HG03095 (cell line): Measurements from ENCODE around the gene VPS18.
"Not testable (repeated sequence)": the region's sequence is repeated elsewhere in the genome, so short reads cannot be mapped to it uniquely, and the experiment has no call there.

Experiments
- ATAC-seq: cut with Tn5 transposase; IDR thresholded peaks from one replicate; pipeline ENCODE4 v1.9.1; 2021; ENCODE audit warnings: moderate library complexity; ENCODE audit not compliant: unreplicated experiment

Gene VPS18, protein sequence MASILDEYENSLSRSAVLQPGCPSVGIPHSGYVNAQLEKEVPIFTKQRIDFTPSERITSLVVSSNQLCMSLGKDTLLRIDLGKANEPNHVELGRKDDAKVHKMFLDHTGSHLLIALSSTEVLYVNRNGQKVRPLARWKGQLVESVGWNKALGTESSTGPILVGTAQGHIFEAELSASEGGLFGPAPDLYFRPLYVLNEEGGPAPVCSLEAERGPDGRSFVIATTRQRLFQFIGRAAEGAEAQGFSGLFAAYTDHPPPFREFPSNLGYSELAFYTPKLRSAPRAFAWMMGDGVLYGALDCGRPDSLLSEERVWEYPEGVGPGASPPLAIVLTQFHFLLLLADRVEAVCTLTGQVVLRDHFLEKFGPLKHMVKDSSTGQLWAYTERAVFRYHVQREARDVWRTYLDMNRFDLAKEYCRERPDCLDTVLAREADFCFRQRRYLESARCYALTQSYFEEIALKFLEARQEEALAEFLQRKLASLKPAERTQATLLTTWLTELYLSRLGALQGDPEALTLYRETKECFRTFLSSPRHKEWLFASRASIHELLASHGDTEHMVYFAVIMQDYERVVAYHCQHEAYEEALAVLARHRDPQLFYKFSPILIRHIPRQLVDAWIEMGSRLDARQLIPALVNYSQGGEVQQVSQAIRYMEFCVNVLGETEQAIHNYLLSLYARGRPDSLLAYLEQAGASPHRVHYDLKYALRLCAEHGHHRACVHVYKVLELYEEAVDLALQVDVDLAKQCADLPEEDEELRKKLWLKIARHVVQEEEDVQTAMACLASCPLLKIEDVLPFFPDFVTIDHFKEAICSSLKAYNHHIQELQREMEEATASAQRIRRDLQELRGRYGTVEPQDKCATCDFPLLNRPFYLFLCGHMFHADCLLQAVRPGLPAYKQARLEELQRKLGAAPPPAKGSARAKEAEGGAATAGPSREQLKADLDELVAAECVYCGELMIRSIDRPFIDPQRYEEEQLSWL

DNA sequence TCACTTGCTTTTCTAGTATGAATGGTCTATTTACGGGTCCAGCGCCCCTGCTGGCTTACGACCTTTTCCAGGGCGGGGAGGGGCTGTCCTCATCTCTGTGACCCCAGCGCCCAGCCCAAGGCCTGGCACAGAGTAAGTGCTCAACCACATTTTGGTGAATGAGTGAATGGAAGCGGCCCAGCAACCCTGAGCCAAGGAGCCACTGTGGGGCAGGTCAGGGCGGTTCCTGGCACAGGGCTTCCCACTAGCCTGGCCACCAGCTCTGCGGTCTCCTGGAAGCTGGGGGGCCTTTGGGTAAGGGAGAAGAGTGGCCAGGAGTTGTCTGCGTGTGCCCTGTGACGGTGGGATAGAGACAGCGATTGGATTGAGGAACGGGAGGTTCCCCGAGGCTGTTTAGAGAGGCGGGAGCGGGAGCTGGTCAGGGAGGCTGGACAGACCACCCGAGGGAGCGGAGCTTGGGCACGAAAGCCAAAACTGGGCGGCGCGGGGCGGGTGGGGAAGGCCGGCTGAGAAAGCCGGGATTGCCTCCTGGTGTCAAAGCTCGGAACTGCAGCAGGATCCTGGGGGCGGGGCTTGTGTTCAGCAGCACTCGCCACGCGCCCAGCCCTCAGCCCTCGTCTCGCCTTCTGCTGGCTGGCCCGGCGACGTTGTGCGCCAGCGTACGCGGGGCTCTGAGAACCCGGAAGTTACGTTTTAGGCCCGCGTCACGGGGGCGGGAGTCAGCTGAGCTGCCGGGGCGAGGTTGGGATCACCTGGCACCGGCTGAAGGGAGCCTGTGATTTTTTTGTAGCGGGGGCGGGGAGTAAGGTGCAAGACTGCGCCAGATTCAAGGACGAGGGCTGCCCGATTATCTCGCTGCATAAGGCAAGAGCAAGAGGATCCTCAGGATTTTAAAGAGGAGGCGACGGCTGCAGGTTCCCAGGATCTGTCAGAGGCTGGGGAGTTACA, at the start of gene VPS18:
Gene VPS18, plus strand, starts transcription at position 718 of the 948 bp plus-strand sequence. CDS start 319 bp downstream, outside the sequence.
- ATAC-seq: peak; percentile 80

DNA sequence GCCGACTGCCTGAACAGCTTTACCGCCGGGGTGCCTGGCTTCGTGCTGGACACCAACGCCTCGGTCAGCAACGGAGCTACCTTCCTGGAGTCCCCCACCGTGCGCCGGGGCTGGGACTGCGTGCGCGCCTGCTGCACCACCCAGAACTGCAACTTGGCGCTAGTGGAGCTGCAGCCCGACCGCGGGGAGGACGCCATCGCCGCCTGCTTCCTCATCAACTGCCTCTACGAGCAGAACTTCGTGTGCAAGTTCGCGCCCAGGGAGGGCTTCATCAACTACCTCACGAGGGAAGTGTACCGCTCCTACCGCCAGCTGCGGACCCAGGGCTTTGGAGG, 49.6 kb upstream of the VPS18 start:
- no peak for ATAC-seq

- ATAC-seq: no peak
Observed at GRCh38 chr15:40845036-40845435, 49.2 kb upstream of the VPS18 start.

DNA sequence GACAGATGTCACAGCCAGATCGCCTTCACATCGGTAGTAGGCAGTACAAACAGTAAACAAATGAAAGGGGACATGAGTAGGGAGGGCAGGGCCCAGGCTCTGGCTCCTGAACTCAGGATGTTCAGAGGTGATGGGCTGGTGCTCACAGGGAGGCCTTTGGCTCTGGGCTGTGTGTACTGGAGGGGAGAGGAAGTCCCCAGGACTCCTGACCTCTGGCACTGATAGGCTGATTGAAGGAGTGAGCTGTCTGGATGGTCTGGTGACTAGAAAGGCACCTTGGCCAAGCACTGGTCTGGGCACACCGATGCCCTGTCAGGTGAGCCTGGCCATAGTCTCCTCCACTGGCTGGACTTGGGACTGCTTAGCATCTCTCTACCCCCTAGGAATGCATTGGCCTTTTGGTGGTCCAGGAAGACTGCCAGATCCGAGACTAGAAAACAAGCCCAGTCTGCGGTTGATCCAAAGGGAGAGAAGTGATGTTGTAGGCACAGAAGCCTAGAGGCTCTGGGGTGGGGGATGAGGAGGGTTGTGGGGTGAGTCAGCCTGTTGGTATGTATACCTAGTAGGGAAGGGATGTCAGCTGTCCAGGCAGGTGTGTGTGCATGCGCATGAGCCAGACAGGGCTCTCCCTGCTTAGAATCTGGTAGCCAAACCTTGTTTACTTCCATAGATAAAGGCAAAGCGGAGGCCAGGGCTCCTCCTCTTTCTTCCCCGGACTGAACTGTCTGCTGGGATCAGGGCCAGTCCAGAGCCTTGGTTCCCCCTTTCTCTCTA, 48.6 kb upstream of the VPS18 start:
- no peak for ATAC-seq

- ATAC-seq: peak; percentile 19
Observed at GRCh38 chr15:40846841-40847222, 47.4 kb upstream of the VPS18 start.

DNA sequence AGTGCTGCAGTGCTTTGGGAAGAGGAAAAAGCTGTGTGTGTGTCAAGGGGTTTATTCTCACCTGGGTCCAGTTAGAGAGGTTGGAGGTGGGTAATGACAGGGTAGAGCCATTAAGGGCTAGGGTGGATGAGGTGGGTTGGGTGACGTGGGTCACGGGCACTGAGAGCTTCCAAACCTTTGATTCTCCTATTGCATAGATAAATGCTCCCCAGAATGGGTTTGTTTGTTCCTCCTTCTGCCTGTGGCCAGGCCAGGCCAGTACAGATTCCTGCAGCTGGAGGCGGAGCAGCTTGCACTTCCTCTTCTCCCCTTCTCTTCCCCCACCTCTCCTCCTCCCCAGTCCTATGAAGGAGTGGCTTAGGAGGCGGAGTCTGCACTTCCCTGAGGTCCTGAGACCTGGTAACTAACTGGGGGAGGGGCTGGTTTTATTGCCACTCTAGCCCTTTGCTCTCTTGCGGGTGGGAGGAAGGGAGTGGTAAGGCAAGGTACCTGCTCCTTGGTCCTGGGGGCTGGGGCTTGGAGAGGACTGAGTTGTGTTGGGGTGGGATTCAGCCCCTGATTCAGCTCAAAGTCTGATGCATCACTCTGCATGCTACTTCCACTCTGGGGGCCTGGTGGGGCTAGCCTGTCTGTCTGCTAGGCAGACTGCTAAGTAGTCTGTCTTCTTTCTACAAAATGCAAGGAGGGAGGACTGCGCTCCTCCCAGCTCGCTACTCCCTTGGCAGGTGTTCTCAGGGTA, 46.9 kb upstream of the VPS18 start:
- peak; percentile 72 for ATAC-seq

GRCh38 chr15:40850576-40851112, 43.6 kb upstream of the VPS18 start:
- no peak for ATAC-seq

DNA sequence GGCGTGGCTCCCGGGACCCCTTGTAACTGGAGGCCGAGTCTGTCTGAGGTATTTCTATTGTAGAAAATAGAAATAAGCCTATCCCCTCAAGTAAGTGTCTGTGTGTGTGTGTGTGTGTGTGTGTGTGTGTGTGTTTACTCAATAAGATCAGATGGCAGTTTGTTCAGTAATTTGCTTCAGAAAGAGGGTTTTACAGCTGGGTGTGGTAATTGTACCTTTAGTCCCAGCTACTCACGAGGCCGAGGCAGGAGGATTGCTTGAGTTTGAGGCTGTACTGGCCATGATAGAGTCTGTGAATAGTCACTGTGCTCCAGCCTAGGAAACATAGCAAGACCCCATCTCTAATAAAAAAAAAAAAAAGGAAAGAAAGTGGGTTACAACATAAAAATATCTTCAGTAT, 41.7 kb upstream of the VPS18 start:
- ATAC-seq: no peak

DNA sequence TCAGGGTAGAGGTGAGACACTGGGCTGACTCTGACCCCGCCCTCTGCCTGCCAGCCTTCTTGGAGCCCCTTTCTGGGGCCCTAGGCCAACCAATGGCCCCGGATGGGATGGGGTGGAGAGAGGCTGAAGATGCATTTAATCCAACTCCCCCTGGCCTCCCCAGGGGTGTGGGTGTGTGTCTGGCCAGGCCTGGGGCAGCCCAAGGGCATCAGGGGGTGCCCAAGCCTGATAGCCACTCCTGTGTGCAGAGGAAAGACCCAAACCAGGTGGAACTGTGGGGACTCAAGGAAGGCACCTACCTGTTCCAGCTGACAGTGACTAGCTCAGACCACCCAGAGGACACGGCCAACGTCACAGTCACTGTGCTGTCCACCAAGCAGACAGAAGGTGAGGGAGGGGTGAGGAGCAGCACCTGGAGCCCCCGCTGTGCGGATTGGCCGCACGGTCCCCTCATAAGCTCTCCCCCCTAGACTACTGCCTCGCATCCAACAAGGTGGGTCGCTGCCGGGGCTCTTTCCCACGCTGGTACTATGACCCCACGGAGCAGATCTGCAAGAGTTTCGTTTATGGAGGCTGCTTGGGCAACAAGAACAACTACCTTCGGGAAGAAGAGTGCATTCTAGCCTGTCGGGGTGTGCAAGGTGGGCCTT, 40.9 kb upstream of the VPS18 start:
- no peak for ATAC-seq

DNA sequence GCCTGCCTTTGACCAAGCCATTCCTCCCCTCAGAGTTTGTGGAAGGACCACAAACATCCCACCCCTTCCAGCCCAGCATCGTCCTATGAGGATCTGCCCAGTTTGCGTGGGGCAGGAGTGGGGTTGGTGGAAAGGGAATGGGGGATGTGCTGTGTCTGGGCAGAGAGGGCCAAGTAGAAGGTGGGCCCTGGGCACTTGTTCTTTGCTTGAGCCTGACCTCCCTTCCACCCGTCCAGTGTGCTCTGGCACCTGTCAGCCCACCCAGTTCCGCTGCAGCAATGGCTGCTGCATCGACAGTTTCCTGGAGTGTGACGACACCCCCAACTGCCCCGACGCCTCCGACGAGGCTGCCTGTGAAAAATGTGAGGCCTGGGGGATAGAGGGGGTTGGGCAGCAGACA, 40.1 kb upstream of the VPS18 start:
- no peak for ATAC-seq

DNA sequence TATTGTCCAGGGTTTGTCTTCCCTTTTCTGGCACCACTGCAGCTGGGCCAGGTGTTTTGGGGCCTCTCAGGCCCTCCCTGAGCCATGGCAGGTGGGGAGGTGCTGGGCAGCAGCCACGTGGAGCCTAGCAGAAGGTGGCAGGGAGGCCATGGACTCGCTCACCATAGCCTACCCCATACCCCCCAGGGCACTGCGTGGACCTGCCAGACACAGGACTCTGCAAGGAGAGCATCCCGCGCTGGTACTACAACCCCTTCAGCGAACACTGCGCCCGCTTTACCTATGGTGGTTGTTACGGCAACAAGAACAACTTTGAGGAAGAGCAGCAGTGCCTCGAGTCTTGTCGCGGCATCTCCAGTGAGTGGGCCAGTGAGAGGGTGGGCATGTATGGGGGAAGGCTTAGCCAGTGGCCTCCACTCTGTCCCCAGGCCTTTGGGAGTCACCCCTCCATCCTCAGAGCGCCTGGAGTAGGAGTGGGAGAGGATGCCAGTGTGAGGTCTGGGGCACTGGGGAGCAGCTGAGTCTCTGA, 38.5 kb upstream of the VPS18 start:
- ATAC-seq: no peak

GRCh38 chr15:40856746-40857145, 37.5 kb upstream of the VPS18 start:
- ATAC-seq: no peak

- ATAC-seq: peak; percentile 69
Observed at GRCh38 chr15:40857601-40858341, 36.5 kb upstream of the VPS18 start.

DNA sequence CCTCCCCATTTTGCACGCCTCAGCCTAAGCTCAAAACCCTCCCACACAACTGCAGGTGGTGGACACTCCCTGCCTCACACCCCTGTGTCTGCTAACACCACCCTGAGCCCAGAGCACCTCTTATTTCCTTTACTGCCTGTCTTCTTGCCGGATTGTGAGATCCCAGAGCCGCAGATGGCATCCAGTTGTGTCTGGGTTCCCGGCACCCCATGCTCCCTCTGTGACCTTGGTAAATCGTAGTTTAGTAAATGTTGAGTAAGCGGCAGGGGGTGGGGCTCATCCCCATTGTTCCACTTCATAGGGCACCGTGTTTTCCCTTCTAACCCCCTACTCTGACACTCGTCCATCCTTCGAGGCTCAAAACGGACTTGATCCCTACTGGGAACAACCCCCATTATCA, 35.5 kb upstream of the VPS18 start:
- ATAC-seq: no peak

DNA sequence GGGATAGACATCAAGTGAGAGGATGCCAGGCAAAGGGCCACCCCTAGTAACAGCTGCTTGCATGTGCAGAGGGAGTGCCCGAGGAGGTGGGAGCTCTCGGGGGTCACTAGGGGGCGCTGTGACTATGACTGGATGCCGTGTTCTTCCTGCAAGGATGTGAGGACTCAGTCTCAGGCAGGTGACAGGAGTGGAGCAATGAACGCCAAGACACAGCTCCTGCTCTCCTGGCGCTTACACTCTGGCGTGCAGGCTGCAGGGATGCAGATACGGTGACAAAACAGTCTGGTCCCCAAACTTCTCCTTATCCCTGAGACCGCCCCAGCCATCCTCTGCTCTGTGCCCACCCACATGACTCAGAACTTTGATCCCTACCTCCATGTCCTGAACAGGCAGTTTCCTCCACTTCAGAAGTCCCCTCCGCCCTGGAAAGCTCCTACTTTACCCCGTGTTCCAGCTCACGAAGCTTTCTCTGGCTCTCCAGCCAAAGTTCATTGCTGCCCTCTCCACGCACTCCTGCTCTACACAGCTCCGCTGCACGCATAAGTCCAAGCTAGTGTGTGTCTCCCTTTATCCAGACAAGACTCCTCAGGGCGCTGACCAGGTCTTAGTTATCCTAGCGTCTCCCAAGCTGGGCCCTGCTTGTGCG, 34.9 kb upstream of the VPS18 start:
- ATAC-seq: no peak

DNA sequence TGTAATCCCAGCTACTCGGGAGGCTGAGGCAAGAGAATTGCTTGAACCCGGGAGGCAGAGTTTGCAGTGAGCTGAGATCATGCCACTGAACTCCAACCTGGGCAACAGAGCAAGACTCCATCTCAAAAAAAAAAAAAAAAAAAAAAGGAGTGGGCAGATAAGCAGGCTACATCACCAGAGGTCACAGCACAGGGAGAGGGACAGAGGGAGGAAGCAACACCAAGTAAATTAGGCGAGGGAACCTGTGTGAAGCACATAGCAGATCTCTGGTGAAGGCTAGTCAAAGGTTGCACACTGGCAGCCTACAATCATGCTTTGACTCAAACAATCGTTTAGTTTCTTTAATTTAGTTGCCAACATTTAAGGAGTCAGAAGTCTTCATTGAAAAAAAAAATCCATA, 33.1 kb upstream of the VPS18 start:
- not testable (repeated sequence) for ATAC-seq

- no peak for ATAC-seq
Observed at GRCh38 chr15:40863660-40864270, 30.5 kb upstream of the VPS18 start.
